Frontal cortex (tissue), 4 donors: Measurements from ENCODE around the gene PLAC1. TPM values are rescaled to one million over a fixed set of nuclear protein-coding genes. Genes with fewer than 3 reads are reported as not detected.

Source experiments
- DNase-seq, 2 donors: peaks; one replicate each; pipeline ENCODE4 v3.0.0; 2012; ENCODE audit warnings: low spot score in 2 of 2
- FAIRE-seq: peaks from 2 replicates; lab custom pipeline; 2012; peaks lifted over from hg19 to GRCh38; lab: Jason Lieb, UNC
- total RNA-seq: library from RNA; depleted of rRNA; stranded (reverse); fragments of >200 nt; gene quantifications from one replicate; pipeline ENCODE4 v1.2.3, GENCODE V29; 2014
- donor health status: control.
- donor health status: control.
- donor health status: control.

PLAC1 gene, protein sequence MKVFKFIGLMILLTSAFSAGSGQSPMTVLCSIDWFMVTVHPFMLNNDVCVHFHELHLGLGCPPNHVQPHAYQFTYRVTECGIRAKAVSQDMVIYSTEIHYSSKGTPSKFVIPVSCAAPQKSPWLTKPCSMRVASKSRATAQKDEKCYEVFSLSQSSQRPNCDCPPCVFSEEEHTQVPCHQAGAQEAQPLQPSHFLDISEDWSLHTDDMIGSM
- total RNA-seq, result not detected

DNA sequence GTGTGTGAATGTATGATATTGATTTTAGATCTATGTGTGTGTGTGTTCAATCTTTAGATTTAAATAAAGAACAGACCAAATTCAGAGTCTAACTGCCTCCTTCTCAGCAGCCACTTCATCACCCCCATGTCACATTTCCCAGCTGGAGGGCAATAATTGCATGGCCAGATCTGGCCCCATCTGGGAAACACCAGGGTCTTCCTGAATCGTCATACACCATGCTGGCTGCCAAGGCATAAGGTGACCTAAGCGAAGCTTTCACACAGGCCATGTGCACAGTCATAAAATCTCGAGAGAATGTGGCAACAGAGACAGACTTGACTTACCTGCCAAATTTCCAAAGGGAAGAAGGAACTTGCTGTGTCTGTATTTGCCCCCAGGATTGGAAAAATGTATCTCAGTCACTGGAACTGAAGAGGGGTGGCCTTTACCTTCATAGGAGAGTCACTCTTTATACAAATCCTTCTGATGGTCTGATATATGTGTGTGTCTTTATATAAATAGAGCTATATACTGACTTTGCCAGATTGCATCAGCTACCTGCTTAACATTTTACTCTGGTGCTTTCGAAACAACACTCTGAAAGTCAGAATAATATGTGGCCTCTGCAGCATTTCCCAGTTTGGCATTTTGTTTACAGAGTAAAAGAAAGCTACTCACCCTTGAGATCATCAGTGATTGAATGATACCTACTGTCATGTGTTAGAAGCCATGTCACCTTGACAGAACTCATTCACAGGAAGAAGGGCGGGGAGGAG, at the start of gene PLAC1:
PLAC1 (minus strand) TSS at position 470 of the 758 bp plus-strand sequence. CDS start 91,789 bp downstream, outside the sequence.
- DNase-seq (no peak), FAIRE-seq (no peak)

DNA sequence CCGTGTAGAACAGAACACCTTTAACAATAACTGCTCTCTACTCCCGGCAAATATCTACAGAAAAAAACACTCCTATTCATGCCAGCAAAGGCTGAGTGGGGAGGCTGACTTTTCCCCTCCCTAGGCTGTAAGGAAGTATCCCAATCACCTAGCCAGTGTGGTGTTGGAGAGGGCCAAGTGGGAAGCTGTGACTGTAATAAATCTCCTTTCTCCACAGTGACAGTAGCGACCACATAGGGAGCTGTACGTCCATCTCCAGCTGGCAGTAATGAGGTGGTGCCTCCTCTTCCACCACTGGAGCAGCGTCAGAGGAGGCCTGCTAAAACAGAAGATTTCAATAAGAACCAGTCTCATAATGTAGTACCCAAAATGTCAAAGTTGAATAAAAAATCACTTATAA, 47.9 kb upstream of the PLAC1 start:
- no peak for DNase-seq
- no peak for FAIRE-seq

DNA sequence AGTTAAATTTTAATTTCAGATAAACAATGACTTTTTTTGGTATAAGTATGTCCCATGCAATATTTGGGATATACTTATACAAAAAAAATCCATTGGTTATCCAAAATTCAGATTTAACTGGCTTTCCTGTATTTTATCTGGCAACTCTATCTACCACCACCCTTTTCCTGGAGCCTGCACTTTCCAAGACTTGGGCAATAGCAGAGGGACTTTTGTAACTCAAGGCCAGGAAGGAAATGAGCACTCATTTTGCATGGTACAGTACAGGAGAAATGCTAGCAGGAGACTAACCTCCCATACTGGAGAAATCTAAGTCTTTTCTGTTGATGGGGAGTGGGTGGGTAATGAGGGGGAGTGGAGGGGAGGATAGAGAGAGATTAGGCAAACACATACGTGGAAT, 37.7 kb upstream of the PLAC1 start:
- FAIRE-seq, result no peak
- no peak for DNase-seq

DNA sequence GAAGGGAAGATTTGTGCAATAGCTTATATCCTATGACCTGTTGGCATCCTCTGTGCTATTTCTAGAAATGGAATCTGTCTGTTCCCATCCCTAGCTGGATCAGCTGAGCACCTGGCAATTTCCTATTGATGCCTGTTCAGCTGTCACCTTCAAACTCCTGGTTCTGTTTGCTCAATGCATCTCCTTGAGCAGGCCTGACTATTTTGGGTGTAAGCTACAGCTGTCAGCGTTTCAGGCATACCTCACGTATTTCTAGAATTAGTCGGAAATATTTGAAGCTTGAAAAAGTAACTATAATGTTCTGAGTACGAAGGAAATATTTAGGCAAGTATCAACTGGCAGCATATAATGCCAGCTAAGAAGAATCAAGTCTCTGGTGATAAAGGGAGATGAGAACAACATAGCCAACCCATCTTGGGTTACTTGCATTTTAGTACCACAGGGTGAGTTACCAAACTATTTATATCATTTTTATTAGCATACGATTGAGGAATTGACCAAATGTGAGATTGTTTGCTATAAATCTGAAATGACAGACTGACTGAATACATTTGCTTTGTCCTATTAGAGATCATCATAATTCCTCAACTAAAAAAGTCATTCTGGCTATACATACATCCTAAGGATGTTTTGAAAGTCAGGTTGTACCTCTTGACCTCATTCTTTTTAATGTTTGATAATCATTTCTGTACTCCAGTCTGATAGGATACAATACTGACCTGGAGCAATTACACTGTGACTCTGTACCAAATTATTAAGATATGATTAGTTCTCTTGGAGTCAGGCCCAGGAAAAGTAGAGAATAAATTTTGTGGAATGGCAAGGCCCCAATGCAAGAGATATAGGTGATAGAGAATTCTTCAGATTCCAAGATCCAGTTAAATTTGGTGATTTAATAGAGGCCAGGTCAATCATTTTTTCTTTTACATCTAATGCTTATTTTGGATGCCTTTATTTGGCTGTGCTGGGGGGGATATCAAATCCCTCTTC, 36.4 kb upstream of the PLAC1 start:
- FAIRE-seq (no peak), DNase-seq (no peak)

DNA sequence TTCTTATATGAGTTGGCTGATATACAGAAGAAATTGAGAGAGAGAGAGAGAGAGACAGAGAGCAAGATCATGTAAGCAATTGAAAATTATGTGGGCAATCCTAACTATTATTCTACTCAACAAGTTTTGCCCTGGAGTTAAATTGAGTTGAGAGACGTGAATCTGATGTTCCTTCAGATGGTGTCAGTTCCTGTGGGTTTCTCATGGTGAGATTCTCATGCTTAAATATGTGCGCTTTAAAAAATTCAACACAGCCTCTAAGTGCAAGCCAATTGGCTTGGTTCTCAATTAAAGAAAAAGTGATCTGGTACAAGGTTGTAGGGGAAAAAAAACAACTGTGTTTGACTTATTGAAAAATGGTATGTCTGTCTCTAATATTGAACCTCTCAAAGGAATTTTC, 35.4 kb upstream of the PLAC1 start:
- FAIRE-seq (no peak), DNase-seq (no peak)

DNA sequence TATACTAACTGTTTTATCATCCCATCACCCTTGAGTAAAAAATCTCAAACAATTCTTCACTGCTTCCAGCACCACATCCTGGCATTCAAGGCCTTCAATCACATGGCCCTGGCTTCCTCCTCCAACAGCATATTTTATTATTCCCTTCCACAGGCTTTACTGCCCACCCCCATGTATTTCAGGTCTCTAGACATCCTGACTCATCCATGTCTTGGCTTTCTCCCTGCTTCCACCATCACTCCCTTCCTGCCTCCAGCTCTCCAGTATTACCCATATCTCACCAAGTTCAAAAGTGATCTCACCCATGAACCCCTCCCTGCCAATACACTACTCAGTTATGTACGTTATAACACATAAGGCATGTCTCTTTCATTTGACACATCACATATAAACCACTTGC, 34.7 kb upstream of the PLAC1 start:
- no peak for FAIRE-seq
- no peak for DNase-seq

DNA sequence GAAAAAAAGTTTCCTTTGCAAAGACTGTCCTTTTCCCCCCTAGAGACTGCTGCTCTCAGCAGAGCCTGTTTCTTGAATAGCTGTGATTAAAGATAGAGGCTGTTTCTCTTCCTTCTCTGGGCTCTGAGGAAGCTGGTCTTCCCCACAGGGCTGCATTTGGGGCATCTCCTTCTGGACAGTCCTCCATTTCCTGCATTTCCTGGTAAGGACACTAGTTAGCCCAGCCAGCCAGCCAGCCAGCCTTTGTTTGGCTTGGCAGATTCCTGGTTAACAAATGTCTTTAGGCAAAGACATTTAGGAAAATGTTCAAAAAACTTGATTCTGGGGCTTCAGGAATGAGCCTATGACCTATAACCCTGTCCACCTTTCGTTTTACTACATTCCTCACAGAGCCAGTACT, 34.0 kb upstream of the PLAC1 start:
- no peak for FAIRE-seq
- no peak for DNase-seq

DNA sequence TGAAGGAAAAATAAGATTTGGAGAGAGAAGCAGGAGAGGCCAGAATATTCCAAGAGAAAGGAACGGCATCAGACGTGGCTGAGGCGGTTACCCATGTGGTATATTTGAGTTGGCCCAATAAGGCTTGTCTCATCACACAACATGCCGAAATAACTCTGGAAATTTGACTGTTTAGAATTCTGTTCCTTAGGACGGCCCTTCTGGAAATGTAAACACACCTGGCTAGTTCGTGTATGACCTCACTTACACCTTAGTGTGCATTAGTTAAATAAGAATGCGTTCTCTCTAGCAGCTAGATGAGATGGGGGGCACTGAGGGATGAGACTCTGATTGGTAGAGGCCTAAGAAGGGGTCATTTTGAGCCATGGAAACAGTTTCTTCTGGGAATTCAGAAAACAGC, 33.2 kb upstream of the PLAC1 start:
- DNase-seq (no peak), FAIRE-seq (no peak)

DNA sequence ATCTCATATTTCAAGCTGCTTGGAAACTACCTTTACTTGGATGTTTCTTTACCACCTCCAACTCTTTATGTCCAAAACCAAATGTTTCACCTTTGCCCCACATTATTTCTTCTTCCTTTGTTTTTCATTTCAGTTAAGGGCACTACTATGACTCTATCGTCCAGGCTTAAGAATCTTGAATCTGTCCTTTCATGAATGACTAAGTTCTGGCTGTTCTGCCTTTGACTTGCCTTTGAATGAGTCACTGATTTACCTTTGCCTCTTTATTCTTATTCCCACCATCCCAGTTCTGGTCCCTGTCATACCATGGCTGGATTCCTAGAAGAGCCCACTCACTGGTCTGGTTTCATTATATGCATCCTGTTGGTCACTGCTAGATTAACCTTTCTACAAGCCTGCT, 30.6 kb upstream of the PLAC1 start:
- no peak for DNase-seq
- FAIRE-seq, result no peak

DNA sequence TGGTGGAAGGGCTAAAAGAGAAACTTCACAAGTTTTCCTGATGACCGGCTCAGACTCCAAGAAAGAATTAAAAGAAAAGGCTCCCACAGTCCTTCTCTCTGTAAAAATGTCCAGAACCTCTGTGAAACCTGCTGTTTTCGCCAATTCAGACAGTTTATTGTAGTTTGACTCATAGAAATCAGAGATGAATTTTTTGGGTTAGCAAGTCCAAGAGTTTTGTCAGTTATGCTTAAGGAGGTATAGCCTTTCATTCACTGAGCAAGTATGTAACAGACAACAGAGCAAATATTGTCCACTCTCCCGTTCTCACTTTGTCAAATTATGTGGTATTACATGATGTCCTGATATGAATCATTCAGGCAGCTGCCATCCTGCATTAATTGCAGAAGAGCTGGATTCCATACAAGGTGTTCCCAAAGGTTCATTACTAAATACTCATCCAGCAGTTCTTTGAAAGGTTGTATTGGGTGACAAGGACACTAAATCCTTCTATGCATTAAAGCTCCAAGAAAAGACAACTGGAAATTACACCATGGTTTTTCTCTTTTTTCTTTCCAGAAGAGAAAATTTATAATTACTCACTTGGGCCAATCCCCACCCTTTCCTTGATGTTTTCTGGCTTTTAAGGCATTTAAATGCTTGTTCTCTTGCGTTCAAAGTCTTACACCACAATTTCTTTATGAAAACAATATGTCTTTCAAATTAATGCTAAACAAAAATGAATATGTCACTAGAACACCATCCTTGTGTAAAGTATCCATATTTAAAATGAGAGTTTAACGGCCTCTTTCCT, 30.0 kb upstream of the PLAC1 start:
- DNase-seq, result no peak
- no peak for FAIRE-seq

DNA sequence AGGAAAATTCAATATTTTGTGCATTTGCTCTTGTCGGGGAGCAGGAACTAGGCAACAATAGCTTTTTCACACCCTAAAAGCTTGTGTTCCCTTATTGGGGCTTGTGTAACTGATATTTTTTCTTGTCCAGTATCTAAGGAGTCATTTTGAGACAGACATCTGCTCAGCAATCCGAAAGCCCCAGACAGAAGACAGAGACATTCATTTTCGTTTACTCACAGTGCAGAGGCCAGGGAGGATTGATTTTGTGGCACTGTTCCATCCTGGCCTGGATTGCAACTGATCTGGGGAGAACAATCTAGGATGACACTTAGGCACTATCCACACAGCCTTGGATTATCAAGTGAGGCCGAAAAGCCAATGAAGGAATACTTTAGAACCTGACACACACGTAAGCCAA, 27.4 kb upstream of the PLAC1 start:
- DNase-seq (no peak), FAIRE-seq (no peak)

DNA sequence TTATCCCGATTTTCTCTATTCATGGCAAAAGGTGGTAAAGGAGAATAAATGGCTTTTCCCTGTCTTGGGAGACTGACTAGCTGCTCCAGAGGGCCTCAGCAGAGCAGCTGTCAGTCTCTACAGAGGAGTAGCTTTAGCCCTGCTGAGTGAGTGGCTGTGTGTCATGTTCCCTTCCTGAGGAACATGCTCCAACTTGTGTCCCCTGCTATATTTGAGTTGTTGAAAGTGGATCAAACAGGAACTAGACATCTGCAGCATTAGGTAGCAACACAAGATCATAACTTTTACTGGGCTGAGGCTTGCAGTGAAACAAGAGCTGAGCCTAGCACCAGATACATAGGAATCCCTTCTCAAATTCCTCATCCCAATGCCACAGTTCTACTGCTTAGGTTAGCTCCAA, 26.7 kb upstream of the PLAC1 start:
- DNase-seq (no peak), FAIRE-seq (no peak)

DNA sequence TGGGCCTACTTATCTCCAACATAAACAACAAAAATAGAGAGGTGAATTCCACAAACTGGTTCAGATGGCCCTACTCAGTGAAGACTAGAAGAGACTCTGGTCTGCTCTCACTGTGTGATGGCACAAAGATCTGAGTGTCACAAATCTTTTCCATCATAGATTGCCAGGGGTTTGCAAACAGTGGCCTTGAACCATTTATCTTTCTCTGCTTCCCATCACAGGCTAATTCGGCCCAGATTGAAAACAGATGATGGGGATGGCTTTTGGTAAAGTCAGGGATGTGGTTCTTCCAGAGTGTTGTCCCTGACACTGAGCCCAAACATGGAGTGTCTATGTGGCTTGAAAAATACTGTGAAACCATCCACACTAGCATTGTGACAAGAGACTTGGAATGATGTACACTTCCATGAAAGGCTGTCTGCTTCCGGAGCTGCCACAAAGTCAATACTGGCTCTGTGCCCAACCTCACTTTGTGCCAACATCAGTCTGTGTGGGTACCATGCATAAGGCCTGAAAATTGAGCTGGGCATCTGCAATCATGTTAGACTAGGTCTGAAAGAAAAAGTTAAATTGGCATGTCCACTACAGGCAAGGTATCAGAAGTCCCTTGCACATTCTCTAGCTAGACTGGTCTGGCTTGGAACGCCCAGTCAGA, 25.2 kb upstream of the PLAC1 start:
- FAIRE-seq (no peak), DNase-seq (no peak)

DNA sequence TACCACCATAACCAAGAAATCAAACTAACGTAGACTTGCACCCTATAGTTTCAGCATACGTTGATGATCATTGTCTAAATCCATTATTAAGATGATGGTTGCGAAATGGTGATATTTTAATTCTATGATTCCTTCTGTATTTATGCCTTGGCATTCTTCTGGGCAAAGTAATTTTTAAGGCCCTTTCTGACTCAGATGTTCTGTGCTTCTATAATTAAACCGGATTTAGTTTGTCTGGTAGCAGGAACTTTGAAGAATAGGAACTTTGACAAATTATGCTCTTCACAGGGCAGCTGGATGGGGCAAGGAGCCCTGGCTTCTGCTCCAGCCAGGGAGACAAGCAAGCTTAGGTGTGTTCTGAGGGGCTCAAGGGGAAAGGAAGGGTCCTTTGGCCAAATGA, 23.8 kb upstream of the PLAC1 start:
- FAIRE-seq (no peak), DNase-seq (no peak)

DNA sequence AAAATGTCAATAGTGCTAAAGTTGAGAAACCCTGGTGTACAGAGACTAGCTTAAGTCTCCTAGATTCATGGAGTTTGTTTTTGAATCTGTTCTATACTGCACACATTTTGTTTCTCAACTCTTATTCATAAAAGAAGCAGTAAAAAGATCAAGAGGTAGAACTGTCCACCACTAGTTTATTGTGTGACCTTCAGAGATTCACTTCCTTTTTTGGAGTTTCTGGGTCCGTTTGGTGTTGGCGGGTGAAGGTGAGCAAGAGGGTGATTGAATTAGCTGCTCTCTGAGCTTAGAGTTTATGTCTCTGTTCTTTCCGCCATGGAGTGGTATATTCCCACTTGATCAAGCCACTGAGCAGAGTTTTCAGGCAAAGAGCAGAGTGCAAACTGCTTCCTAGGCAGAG, 21.4 kb upstream of the PLAC1 start:
- FAIRE-seq, result no peak
- no peak for DNase-seq

DNA sequence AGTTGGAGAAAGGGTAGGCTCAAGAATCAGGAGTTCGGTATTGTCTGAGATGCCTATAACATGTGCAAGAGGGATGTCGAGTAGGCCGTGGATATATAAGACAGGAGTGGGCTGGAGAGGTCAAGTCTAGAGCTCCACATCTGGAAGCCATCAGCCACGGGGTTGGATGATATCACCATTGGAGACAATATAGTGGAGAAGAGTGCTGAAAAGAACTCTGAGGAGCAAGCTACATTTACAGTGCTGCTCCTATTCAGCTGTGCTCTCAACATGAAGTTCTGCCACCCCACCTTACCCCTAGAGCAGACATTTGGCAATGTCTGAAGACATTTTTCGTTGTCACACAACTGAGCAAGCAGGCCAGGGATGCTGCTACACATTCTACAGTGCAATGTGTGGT, 20.9 kb upstream of the PLAC1 start:
- no peak for FAIRE-seq
- DNase-seq, result no peak

DNA sequence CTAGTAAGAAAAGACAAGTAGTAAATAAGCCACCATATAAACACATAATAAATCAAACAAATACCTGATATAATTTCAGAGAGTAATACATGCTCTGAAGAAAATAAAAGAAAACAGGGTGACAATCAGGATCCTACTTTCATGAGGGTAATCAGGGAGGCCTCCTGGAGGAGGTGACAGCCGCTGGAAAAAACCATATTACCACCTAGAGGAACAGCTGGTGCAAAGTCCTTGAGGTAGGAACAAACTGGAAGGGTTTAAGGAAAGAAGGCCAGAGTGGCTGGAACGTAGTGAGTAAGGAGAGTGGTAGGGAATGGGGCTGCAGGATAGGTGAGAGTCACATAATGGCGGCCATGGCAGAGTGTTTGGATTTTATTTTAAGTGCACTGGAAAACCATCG, 19.1 kb upstream of the PLAC1 start:
- FAIRE-seq (no peak), DNase-seq (no peak)

DNA sequence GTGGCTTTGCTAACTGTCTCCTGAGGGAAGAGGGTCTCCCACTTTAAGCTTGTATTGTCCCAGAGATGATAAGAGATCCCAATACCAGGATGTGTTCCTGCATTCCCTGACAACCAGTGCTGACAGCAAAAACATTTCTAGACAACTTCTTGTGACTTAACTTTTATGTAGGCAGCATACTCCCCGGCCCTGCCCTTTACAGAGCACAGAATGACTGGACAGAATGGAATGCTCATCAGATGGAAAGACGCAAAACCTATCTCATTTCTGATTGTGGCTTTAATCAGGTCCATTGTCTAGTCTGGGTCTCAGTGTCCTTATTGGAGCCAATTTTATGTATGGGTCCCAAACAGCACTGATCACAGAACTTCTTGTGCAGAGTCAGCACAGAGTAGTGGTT, 18.2 kb upstream of the PLAC1 start:
- FAIRE-seq (no peak), DNase-seq (no peak)

DNA sequence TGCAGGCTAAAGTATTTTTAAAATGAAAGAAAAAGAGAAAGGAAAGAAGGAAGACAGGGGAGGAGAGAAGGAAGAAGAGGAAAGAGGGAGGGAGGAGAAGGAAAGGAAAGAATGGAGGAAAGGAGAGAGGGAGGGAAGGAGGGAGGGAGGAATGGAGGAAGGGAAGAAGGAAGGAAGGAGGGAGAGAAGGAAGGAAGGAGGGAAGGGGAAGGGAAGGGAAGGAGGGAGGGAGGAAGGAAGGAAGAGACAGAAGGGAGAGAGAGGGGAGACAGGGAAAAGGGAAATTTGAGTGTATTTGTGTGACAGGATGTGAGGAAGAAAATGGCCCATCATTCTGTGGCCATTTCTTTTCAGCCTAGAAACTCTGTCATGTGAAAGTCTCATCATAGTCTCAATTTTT, 14.9 kb upstream of the PLAC1 start:
- FAIRE-seq (no peak), DNase-seq (no peak)
